Transverse colon (tissue), 4 donors: ENCODE results near the gene CFAP73. TPM values are rescaled to one million over a fixed set of nuclear protein-coding genes. Genes with fewer than 3 reads are reported as not detected.

Experiments
- DNase-seq: peaks from one replicate; pipeline ENCODE4 v3.0.0-alpha.2; 2019
- H3K27ac ChIP-seq, 4 donors: fragments of 200-600 bp; sonication (generic); 2 replicates each; pipeline ENCODE4 v1.5.1; 2016 to 2018; ENCODE audit warnings: inconsistent platforms in 4 of 4
- H3K27me3 ChIP-seq: fragments of 200-600 bp; sonication (generic); 2 replicates; pipeline ENCODE4 v1.5.1; 2017; ENCODE audit warnings: inconsistent platforms
- H3K36me3 ChIP-seq, 4 donors: fragments of 200-600 bp; sonication (generic); 2 replicates each; pipeline ENCODE4 v1.5.1; 2017 to 2019; ENCODE audit warnings: inconsistent platforms in 4 of 4
- H3K4me1 ChIP-seq, 4 donors: fragments of 200-600 bp; sonication (generic); 2 replicates each; pipeline ENCODE4 v1.5.1; 2017 to 2020; ENCODE audit warnings: inconsistent platforms in 4 of 4
- H3K4me3 ChIP-seq, 4 donors: fragments of 200-600 bp; sonication (generic); 1 replicate in 1 of 4; 2 replicates in 3 of 4; pipeline versions ENCODE4 v1.5.1 to v1.6.1; 2017 to 2019; ENCODE audit warnings: inconsistent platforms in 4 of 4
- H3K9me3 ChIP-seq, 2 donors: fragments of 200-600 bp; sonication (generic); 2 replicates each; pipeline ENCODE4 v1.5.1; 2017 to 2019; ENCODE audit warnings: inconsistent platforms in 2 of 2
- CTCF ChIP-seq, 5 experiments: fragments of 200-600 bp in 3 of 5; fragments of 450-650 bp in 2 of 5; sonication (generic) in 3 of 5; IDR thresholded peaks; 1 replicate in 2 of 5; 2 replicates in 3 of 5; pipeline ENCODE4 v1.5.1; 2016 to 2017; ENCODE audit warnings: antibody characterized with exemption in 5 of 5, inconsistent platforms in 3 of 5, mild to moderate bottlenecking in 2 of 5, moderate library complexity in 1 of 5
- EP300 ChIP-seq: sonication (generic); formaldehyde crosslinking; IDR thresholded peaks from one replicate; pipeline ENCODE4 v1.6.1; 2017; ENCODE audit warnings: antibody characterized with exemption, low read depth
- POLR2A ChIP-seq: fragments of 450-650 bp; IDR thresholded peaks from one replicate; pipeline ENCODE4 v1.6.1; 2016; ENCODE audit warnings: antibody characterized with exemption, mild to moderate bottlenecking, moderate library complexity
- POLR2AphosphoS5 ChIP-seq, 3 donors: sonication (generic); formaldehyde crosslinking; IDR thresholded peaks; one replicate each; pipeline ENCODE4 v1.6.1; 2016; ENCODE audit warnings: antibody characterized with exemption in 3 of 3
- WGBS, 2 donors: methylation state at CpG; one replicate each; pipeline ENCODE4 v1.1.5; 2018; ENCODE audit warnings: low coverage in 1 of 2; 5-methylcytosine and 5-hydroxymethylcytosine counted together
- in situ Hi-C, 4 donors: fragments of 200-750 bp; cut with MboI; loops; one replicate each; pipeline versions ENCODE4 v1.15.0 to v1.15.1; 2017; ENCODE audit warnings: low sequenced_read_pairs in 3 of 4, low pct_ligation_motif_present in 1 of 4, low pct_unique_long_range_greater_than_20kb in 1 of 4
- intact Hi-C: fragments of 100-400 bp; cut with DNase I; formaldehyde crosslinking; loops from one replicate; pipeline ENCODE4 v1.15.1; 2023; ENCODE audit warnings: low total_unique reads
- total RNA-seq, 4 donors: library from RNA; depleted of rRNA; stranded (reverse); fragments of >200 nt; gene quantifications; one replicate each; pipeline ENCODE4 v1.1.0, GENCODE V29; 2016

Gene CFAP73
- total RNA-seq, 4 donors from 2014 or later, result not detected

GRCh38 chr12:113158439-113159203 lies 9.1 kb downstream of the CFAP73 start:
- peaks cover 0 to 17% (median 5%) of the 10 kb centered on the region in 4 donors for H3K36me3 ChIP-seq
- TF ChIP-seq EP300 (no peak), POLR2AphosphoS5 (IDR thresholded peaks at IDR 0.05) (no peak)
- in situ Hi-C loops (loop anchor here in 2 of 4 donors (10.0 kb wide), 1 partner anchor 114 kb away; no protein-coding TSS in a partner anchor), intact Hi-C loops (no loop called here)
- no peak overlapping the region for H3K4me3 ChIP-seq
- peaks cover 3 to 15% (median 9%) of the 10 kb centered on the region in 4 donors for H3K4me1 ChIP-seq
- no peak for DNase-seq
- no peak overlapping the region for H3K27ac ChIP-seq
- peaks cover 24% of the 10 kb centered on the region for H3K27me3 ChIP-seq
- no peaks in the 10 kb centered on the region for H3K9me3 ChIP-seq
- WGBS, 2 donors, result 80 to 94% methylated on average over 1 to 21 of the region's 26 CpGs

- peaks cover 11% of the 10 kb centered on the region for H3K27me3 ChIP-seq
- intact Hi-C loops (loop anchor here (10.0 kb wide), 1 partner anchor 105 kb away; the partner anchor contains the start of gene DTX1), in situ Hi-C loops (loop anchor here in 2 of 4 donors (10.0 kb wide), 1 partner anchor 115 kb away; no protein-coding TSS in a partner anchor)
- H3K4me3 ChIP-seq, result no peak overlapping the region
- no peaks in the 10 kb centered on the region for H3K9me3 ChIP-seq
- peaks cover 0 to 3% (median 0%) of the 10 kb centered on the region in 4 donors for H3K4me1 ChIP-seq
- no peak overlapping the region for H3K27ac ChIP-seq
- 89% methylated on average over 7 of the region's 7 CpGs; no CpG with 5 or more reads in 1 of the 2 donors for WGBS, 2 donors
- TF ChIP-seq POLR2A (no peak), POLR2AphosphoS5 (IDR thresholded peaks at IDR 0.05) (no peak), EP300 (no peak), CTCF (IDR thresholded peaks at IDR 0.05) (no peak)
- H3K36me3 ChIP-seq, result peaks cover 0 to 27% (median 7%) of the 10 kb centered on the region in 4 donors
- no peak for DNase-seq
Measured at GRCh38 chr12:113159937-113160336, 10.4 kb downstream of the CFAP73 start.

GRCh38 chr12:113161415-113162016 lies 12.0 kb downstream of the CFAP73 start:
- no peak for DNase-seq
- intact Hi-C loops, result loop anchor here (10.0 kb wide), 1 partner anchor 107 kb away; the partner anchor contains the start of gene DTX1
- 70% methylated on average over 24 of the region's 26 CpGs; no CpG with 5 or more reads in 1 of the 2 donors for WGBS, 2 donors
- no peaks in the 10 kb centered on the region for H3K27me3 ChIP-seq
- H3K4me1 ChIP-seq, result no peaks in the 10 kb centered on the region
- no peak overlapping the region for H3K4me3 ChIP-seq
- TF ChIP-seq POLR2A (no peak), POLR2AphosphoS5 (IDR thresholded peaks at IDR 0.05) (no peak), CTCF (IDR thresholded peaks at IDR 0.05) (no peak), EP300 (no peak)
- no peak overlapping the region for H3K27ac ChIP-seq
- no peaks in the 10 kb centered on the region for H3K9me3 ChIP-seq
- in situ Hi-C loops, result no loop called here
- peaks cover 0 to 39% (median 10%) of the 10 kb centered on the region in 4 donors for H3K36me3 ChIP-seq

GRCh38 chr12:113162102-113163029 lies 12.8 kb downstream of the CFAP73 start:
- no peaks in the 10 kb centered on the region for H3K27me3 ChIP-seq
- H3K4me1 ChIP-seq, result no peaks in the 10 kb centered on the region
- H3K4me3 ChIP-seq, result no peak overlapping the region
- no peaks in the 10 kb centered on the region for H3K9me3 ChIP-seq
- peaks cover 0 to 44% (median 11%) of the 10 kb centered on the region in 4 donors for H3K36me3 ChIP-seq
- TF ChIP-seq EP300 (no peak), POLR2AphosphoS5 (IDR thresholded peaks at IDR 0.05) (no peak), CTCF (IDR thresholded peaks at IDR 0.05) (no peak), POLR2A (no peak)
- intact Hi-C loops (loop anchor here (10.0 kb wide), 1 partner anchor 108 kb away; the partner anchor contains the start of gene DTX1), in situ Hi-C loops (no loop called here)
- WGBS, 2 donors, result 92% methylated on average over 24 of the region's 25 CpGs; no CpG with 5 or more reads in 1 of the 2 donors
- H3K27ac ChIP-seq, result no peak overlapping the region
- no peak for DNase-seq
